Lower lobe of right lung (tissue), 2 donors: Measurements from ENCODE around the gene MACROD2. TPM values are rescaled to one million over a fixed set of nuclear protein-coding genes. Genes with fewer than 3 reads are reported as not detected.

Experiments
- ATAC-seq, 2 donors: fragments of 200-7000 bp; cut with Tn5 transposase; one replicate each; pipeline ENCODE4 v1.9.1; 2020 to 2022; ENCODE audit warnings: mild to moderate bottlenecking in 2 of 2, moderate library complexity in 2 of 2
- DNase-seq: peaks from one replicate; pipeline ENCODE4 v3.0.0-alpha.2; 2020
- H3K27ac ChIP-seq: fragments of 200-600 bp; one replicate; pipeline ENCODE4 v1.8.0; 2022
- H3K27me3 ChIP-seq: fragments of 200-600 bp; one replicate; pipeline ENCODE4 v1.8.0; 2022; ENCODE audit warnings: low read depth
- H3K36me3 ChIP-seq: fragments of 200-600 bp; one replicate; pipeline ENCODE4 v1.8.0; 2022; ENCODE audit warnings: mild to moderate bottlenecking
- H3K4me1 ChIP-seq: fragments of 200-600 bp; one replicate; pipeline ENCODE4 v1.8.0; 2022
- H3K4me3 ChIP-seq: fragments of 200-600 bp; one replicate; pipeline ENCODE4 v1.8.0; 2022; ENCODE audit warnings: mild to moderate bottlenecking
- H3K9me3 ChIP-seq: fragments of 200-600 bp; one replicate; pipeline ENCODE4 v1.8.0; 2022
- intact Hi-C: fragments of 100-400 bp; cut with DNase I; formaldehyde crosslinking; loops from one replicate; pipeline ENCODE4 v1.11.0; 2022
- total RNA-seq: library from RNA; stranded (reverse); fragmentation: NEBNext Ultra II Directional; extraction: Animal tissue kit (Norgen Biotek cat#: 25700); gene quantifications from one replicate; pipeline ENCODE4 v1.2.1, GENCODE V29; 2021
- TF ChIP-seq, protein P1 (sequence below): fragments of 200-600 bp; IDR thresholded peaks from one replicate; pipeline ENCODE4 v1.8.0; 2022; ENCODE audit warnings: antibody characterized with exemption, mild to moderate bottlenecking
- donor health status: DM: no; HTN: yes; CAD: no; lungs with severe emphysema.

MACROD2 gene
- total RNA-seq, 1 donor from 2014 or later, result 73.0 TPM

DNA sequence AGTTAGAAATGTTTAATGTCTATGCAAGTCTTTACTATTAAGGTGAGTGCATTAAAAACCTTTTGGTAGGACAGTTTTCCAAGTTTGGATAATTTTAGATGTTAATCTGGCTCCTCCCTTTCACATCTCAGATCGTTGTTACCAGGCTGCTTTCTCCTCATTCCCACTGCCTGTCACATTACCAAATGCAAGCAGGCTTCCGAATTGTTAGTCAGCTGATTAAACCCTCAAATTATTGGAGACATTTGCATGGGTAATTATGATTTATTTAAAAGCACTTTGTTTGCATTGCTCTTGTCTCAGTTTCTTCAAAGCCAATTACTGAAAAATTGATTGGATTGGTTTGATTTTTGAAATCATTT is 1761.4 kb downstream of the MACROD2 start:
- TF ChIP-seq, protein P1, sequence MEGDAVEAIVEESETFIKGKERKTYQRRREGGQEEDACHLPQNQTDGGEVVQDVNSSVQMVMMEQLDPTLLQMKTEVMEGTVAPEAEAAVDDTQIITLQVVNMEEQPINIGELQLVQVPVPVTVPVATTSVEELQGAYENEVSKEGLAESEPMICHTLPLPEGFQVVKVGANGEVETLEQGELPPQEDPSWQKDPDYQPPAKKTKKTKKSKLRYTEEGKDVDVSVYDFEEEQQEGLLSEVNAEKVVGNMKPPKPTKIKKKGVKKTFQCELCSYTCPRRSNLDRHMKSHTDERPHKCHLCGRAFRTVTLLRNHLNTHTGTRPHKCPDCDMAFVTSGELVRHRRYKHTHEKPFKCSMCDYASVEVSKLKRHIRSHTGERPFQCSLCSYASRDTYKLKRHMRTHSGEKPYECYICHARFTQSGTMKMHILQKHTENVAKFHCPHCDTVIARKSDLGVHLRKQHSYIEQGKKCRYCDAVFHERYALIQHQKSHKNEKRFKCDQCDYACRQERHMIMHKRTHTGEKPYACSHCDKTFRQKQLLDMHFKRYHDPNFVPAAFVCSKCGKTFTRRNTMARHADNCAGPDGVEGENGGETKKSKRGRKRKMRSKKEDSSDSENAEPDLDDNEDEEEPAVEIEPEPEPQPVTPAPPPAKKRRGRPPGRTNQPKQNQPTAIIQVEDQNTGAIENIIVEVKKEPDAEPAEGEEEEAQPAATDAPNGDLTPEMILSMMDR, result no peak
- Histone ChIP-seq H3K27ac (no peak overlapping the region), H3K9me3 (no peaks in the 10 kb centered on the region), H3K36me3 (no peaks in the 10 kb centered on the region), H3K27me3 (no peaks in the 10 kb centered on the region), H3K4me3 (no peak overlapping the region), H3K4me1 (no peaks in the 10 kb centered on the region)
- intact Hi-C loops, result no loop called here
- DNase-seq, result no peak
- no peak for ATAC-seq

DNA sequence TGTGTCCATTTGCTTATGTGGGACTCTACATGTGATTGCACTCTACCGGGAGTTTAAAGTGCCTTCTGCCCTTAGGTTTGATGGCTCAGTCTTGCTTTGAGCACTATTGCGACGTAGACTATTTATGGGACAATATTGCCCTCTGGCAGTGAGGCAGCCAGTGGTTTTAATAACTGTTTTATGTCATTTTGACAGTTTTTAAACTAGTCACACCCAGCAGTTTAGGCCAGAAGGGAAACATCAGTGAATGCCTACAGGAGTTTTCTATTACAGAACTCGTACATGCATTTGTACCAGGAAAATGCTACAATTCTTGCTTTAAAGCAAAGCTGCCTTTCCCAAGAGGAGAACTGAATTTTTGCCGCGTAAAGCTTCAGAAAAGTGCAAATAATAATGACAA is 1764.3 kb downstream of the MACROD2 start:
- no peaks in the 10 kb centered on the region for H3K4me1 ChIP-seq
- no peak overlapping the region for H3K27ac ChIP-seq
- intact Hi-C loops, result no loop called here
- no peak overlapping the region for H3K4me3 ChIP-seq
- no peaks in the 10 kb centered on the region for H3K27me3 ChIP-seq
- ATAC-seq (no peak), DNase-seq (no peak)
- H3K9me3 ChIP-seq, result no peaks in the 10 kb centered on the region
- H3K36me3 ChIP-seq, result no peaks in the 10 kb centered on the region
- TF ChIP-seq, protein P1, result no peak

DNA sequence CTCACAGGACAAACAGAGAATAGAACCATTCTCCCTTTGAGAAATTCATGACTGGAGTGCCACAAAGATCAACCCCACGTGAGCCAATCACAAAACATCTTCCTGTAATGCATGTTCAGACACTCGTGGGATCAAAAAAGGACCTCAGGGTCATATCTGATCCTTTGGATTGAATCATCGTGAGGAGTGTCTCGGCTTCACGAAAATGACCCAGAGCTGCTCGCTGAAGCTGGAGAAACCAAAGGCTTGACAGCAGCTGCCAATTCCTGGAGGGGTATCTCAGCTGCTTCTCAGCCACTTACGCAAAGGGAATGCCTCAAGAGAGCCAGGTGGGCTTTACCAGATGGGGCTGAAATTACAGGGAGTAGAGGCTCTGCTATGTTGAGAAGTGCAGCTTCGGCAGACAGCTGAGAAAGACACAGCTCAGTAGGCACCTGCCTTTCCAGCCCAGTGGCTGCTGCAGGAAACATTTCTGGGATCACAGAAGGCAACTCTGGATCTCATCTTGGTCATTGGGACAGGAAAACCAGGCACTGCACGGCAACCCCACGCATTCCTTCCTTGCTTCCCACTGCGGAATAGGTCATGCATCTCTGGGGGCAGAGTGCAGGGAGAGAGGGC is 1764.8 kb downstream of the MACROD2 start:
- no peaks in the 10 kb centered on the region for H3K36me3 ChIP-seq
- ATAC-seq (no peak), DNase-seq (no peak)
- H3K27me3 ChIP-seq, result no peaks in the 10 kb centered on the region
- intact Hi-C loops, result no loop called here
- H3K4me3 ChIP-seq, result no peak overlapping the region
- TF ChIP-seq, protein P1, result no peak
- H3K9me3 ChIP-seq, result no peaks in the 10 kb centered on the region
- no peaks in the 10 kb centered on the region for H3K4me1 ChIP-seq
- H3K27ac ChIP-seq, result no peak overlapping the region

DNA sequence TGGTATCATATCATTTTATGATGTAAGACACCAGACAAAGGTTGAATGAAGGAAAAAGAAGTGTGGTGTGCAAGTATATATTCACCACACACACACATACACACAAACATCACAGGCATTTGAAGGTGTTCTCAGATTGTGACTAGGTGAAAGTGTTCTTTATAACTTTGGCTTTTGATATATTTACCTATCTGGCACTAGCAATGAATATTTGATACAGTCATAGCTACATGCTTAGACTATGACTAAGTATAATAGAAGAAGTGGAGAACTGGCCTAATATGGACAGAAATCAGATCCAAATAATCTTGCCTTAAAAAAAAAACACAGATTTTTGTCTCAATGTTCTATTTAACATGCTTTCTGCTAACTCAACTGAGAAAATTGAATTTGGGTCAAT is 1768.0 kb downstream of the MACROD2 start:
- DNase-seq, result no peak
- no peak for ATAC-seq
- Histone ChIP-seq H3K4me3 (no peak overlapping the region), H3K27me3 (no peaks in the 10 kb centered on the region), H3K9me3 (no peaks in the 10 kb centered on the region), H3K4me1 (no peaks in the 10 kb centered on the region), H3K27ac (no peak overlapping the region), H3K36me3 (no peaks in the 10 kb centered on the region)
- intact Hi-C loops, result no loop called here
- TF ChIP-seq, protein P1, result no peak

DNA sequence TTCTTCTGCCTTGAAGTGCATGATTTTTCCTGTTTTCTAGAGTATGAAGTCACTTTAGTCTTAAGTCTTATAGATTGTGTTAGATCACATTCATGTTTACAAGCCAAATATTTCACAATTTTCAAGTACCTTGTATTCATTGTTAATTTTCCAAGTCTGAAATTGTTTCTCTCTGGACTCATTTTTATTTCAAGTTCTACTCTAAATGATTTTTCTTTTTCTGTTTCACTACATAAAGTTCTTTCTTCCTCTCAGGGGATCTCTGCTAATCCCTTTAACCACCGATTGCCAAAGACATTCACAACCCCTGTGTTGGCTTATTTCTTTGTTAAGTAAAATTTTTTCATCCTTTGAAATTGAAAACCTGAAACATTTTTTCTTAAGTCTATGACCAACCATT is 1772.3 kb downstream of the MACROD2 start:
- no peaks in the 10 kb centered on the region for H3K27me3 ChIP-seq
- H3K4me3 ChIP-seq, result no peak overlapping the region
- no peak for DNase-seq
- no peaks in the 10 kb centered on the region for H3K9me3 ChIP-seq
- no peaks in the 10 kb centered on the region for H3K4me1 ChIP-seq
- intact Hi-C loops, result no loop called here
- TF ChIP-seq, protein P1, result no peak
- no peak overlapping the region for H3K27ac ChIP-seq
- ATAC-seq, result no peak
- no peaks in the 10 kb centered on the region for H3K36me3 ChIP-seq
